ENCODE results near the gene GFER. TPM values are rescaled to one million over a fixed set of nuclear protein-coding genes. Genes with fewer than 3 reads are reported as not detected.

GFER gene
- polyA plus RNA-seq, 4 donors, result 50.4 to 261 (median 94.7) TPM

- peaks cover 0 to 22% (median 0%) of the 10 kb centered on the region in 3 donors for H3K4me1 ChIP-seq (ENCODE audit: control insufficient read depth in 3 of 3, insufficient read depth in 2 of 3, low read depth in 1 of 3, low read length in 2 of 3)
- no peaks in the 10 kb centered on the region for H3K9me3 ChIP-seq (ENCODE audit: control insufficient read depth in 2 of 2, insufficient read depth in 1 of 2, low read depth in 1 of 2, low read length in 1 of 2)
- H3K4me3 ChIP-seq (ENCODE audit: low read depth in 1 of 3, low read length in 3 of 3), result no peak overlapping the region
- H3K36me3 ChIP-seq (ENCODE audit: control insufficient read depth in 3 of 3, insufficient read depth in 2 of 3, low read depth in 1 of 3, low read length in 3 of 3), result no peaks in the 10 kb centered on the region
- DNase-seq (no peak), FAIRE-seq (no peak)
- 42 to 64% (median 57%) methylated on average over 11 to 13 of the region's 13 CpGs for WGBS, 3 donors
- peaks cover 0 to 31% (median 17%) of the 10 kb centered on the region in 3 donors for H3K27me3 ChIP-seq (ENCODE audit: control insufficient read depth in 3 of 3, insufficient read depth in 3 of 3, low read length in 3 of 3)
- H3K27ac ChIP-seq (ENCODE audit: low read depth in 1 of 3, low read length in 2 of 3), result no peak overlapping the region
Measured at GRCh38 chr16:2016407-2016922, 32.5 kb downstream of the GFER start.

GRCh38 chr16:2019518-2019920 is 35.5 kb downstream of the GFER start, which contains the start of gene NPW:
TSS of gene NPW (plus strand) at chr16:2019785.
- 1 to 2% (median 1%) methylated on average over 29 to 33 of the region's 33 CpGs for WGBS, 3 donors
- H3K4me3 ChIP-seq (ENCODE audit: low read depth in 1 of 3, low read length in 3 of 3), result no peak within 1 kb of the TSS

GRCh38 chr16:2019921-2020831 is 36.2 kb downstream of the GFER start:
- H3K27ac ChIP-seq (ENCODE audit: low read depth in 1 of 3, low read length in 2 of 3), result no peak overlapping the region
- DNase-seq, result peak in 1 of 2 donors; percentile 56
- WGBS, 3 donors, result 1 to 2% (median 1%) methylated on average over 81 to 96 of the region's 96 CpGs
- H3K4me3 ChIP-seq (ENCODE audit: low read depth in 1 of 3, low read length in 3 of 3), result no peak overlapping the region
- no peak for FAIRE-seq
- peaks cover 0 to 43% (median 17%) of the 10 kb centered on the region in 3 donors for H3K27me3 ChIP-seq (ENCODE audit: control insufficient read depth in 3 of 3, insufficient read depth in 3 of 3, low read length in 3 of 3)
- H3K4me1 ChIP-seq (ENCODE audit: control insufficient read depth in 3 of 3, insufficient read depth in 2 of 3, low read depth in 1 of 3, low read length in 2 of 3), result peaks cover 0 to 33% (median 0%) of the 10 kb centered on the region in 3 donors
- no peaks in the 10 kb centered on the region for H3K9me3 ChIP-seq (ENCODE audit: control insufficient read depth in 2 of 2, insufficient read depth in 1 of 2, low read depth in 1 of 2, low read length in 1 of 2)
- H3K36me3 ChIP-seq (ENCODE audit: control insufficient read depth in 3 of 3, insufficient read depth in 2 of 3, low read depth in 1 of 3, low read length in 3 of 3), result no peaks in the 10 kb centered on the region

More at GRCh38 chr16:2019518-2019920, 35.5 kb downstream of the GFER start, which contains the start of gene NPW:
- FAIRE-seq (no peak), DNase-seq (peak in 1 of 2 donors; percentile 45)
- peaks cover 0 to 39% (median 17%) of the 10 kb centered on the region in 3 donors for H3K27me3 ChIP-seq (ENCODE audit: control insufficient read depth in 3 of 3, insufficient read depth in 3 of 3, low read length in 3 of 3)
- H3K9me3 ChIP-seq (ENCODE audit: control insufficient read depth in 2 of 2, insufficient read depth in 1 of 2, low read depth in 1 of 2, low read length in 1 of 2), result no peaks in the 10 kb centered on the region
- no peaks in the 10 kb centered on the region for H3K36me3 ChIP-seq (ENCODE audit: control insufficient read depth in 3 of 3, insufficient read depth in 2 of 3, low read depth in 1 of 3, low read length in 3 of 3)
- H3K27ac ChIP-seq (ENCODE audit: low read depth in 1 of 3, low read length in 2 of 3), result no peak within 1 kb of the TSS
- peaks cover 0 to 38% (median 0%) of the 10 kb centered on the region in 3 donors for H3K4me1 ChIP-seq (ENCODE audit: control insufficient read depth in 3 of 3, insufficient read depth in 2 of 3, low read depth in 1 of 3, low read length in 2 of 3)

DNA sequence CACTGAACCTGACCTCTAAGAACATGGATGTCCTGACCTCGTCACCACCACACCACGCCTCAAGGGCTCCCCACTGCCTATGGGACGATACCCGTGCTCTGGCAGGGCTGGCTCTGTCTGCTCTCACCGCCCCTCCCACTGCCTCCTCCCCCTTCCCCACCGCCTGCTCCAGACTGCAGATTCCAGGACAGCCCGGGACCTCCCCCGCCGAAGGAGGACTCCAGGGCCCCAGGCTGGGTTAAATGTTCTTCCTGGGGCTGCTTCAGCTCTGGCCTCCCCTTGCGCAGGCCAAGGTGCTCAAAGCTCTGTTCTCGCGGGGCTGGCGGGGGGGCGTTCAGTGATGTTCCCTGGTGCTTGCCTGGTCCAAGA is 38.7 kb downstream of the GFER start:
- Histone ChIP-seq H3K9me3 (ENCODE audit: control insufficient read depth in 2 of 2, insufficient read depth in 1 of 2, low read depth in 1 of 2, low read length in 1 of 2) (no peaks in the 10 kb centered on the region), H3K27me3 (ENCODE audit: control insufficient read depth in 3 of 3, insufficient read depth in 3 of 3, low read length in 3 of 3) (peaks cover 0 to 56% (median 17%) of the 10 kb centered on the region in 3 donors), H3K36me3 (ENCODE audit: control insufficient read depth in 3 of 3, insufficient read depth in 2 of 3, low read depth in 1 of 3, low read length in 3 of 3) (no peaks in the 10 kb centered on the region), H3K4me3 (ENCODE audit: low read depth in 1 of 3, low read length in 3 of 3) (peak overlapping the region in 1 of 3 donors; percentile 11), H3K4me1 (ENCODE audit: control insufficient read depth in 3 of 3, insufficient read depth in 2 of 3, low read depth in 1 of 3, low read length in 2 of 3) (peaks cover 0 to 35% (median 2%) of the 10 kb centered on the region in 3 donors), H3K27ac (ENCODE audit: low read depth in 1 of 3, low read length in 2 of 3) (peak overlapping the region in 1 of 3 donors; percentile 90)
- DNase-seq (no peak), FAIRE-seq (no peak)
- WGBS, 3 donors, result 3 to 4% (median 4%) methylated on average over 13 to 14 of the region's 14 CpGs

GRCh38 chr16:2023092-2024031 is 39.4 kb downstream of the GFER start:
- WGBS, 3 donors, result 8 to 12% (median 11%) methylated on average over 49 to 53 of the region's 53 CpGs
- H3K4me1 ChIP-seq (ENCODE audit: control insufficient read depth in 3 of 3, insufficient read depth in 2 of 3, low read depth in 1 of 3, low read length in 2 of 3), result peaks cover 0 to 36% (median 2%) of the 10 kb centered on the region in 3 donors
- peaks cover 0 to 57% (median 17%) of the 10 kb centered on the region in 3 donors for H3K27me3 ChIP-seq (ENCODE audit: control insufficient read depth in 3 of 3, insufficient read depth in 3 of 3, low read length in 3 of 3)
- FAIRE-seq (no peak), DNase-seq (peak; percentile 91 to 96)
- peaks cover 0 to 3% (median 0%) of the 10 kb centered on the region in 3 donors for H3K36me3 ChIP-seq (ENCODE audit: control insufficient read depth in 3 of 3, insufficient read depth in 2 of 3, low read depth in 1 of 3, low read length in 3 of 3)
- H3K27ac ChIP-seq (ENCODE audit: low read depth in 1 of 3, low read length in 2 of 3), result peak overlapping the region; percentile 61 to 90 (median 86)
- no peaks in the 10 kb centered on the region for H3K9me3 ChIP-seq (ENCODE audit: control insufficient read depth in 2 of 2, insufficient read depth in 1 of 2, low read depth in 1 of 2, low read length in 1 of 2)
- peak overlapping the region in 2 of 3 donors; percentile 29 to 45 for H3K4me3 ChIP-seq (ENCODE audit: low read depth in 1 of 3, low read length in 3 of 3)

GRCh38 chr16:2024032-2024420 is 40.0 kb downstream of the GFER start:
- Histone ChIP-seq H3K36me3 (ENCODE audit: control insufficient read depth in 3 of 3, insufficient read depth in 2 of 3, low read depth in 1 of 3, low read length in 3 of 3) (peaks cover 0 to 4% (median 0%) of the 10 kb centered on the region in 3 donors), H3K27ac (ENCODE audit: low read depth in 1 of 3, low read length in 2 of 3) (peak overlapping the region in 2 of 3 donors; percentile 86 to 90), H3K4me3 (ENCODE audit: low read depth in 1 of 3, low read length in 3 of 3) (no peak overlapping the region), H3K27me3 (ENCODE audit: control insufficient read depth in 3 of 3, insufficient read depth in 3 of 3, low read length in 3 of 3) (peaks cover 0 to 54% (median 15%) of the 10 kb centered on the region in 3 donors), H3K4me1 (ENCODE audit: control insufficient read depth in 3 of 3, insufficient read depth in 2 of 3, low read depth in 1 of 3, low read length in 2 of 3) (peaks cover 0 to 36% (median 2%) of the 10 kb centered on the region in 3 donors), H3K9me3 (ENCODE audit: control insufficient read depth in 2 of 2, insufficient read depth in 1 of 2, low read depth in 1 of 2, low read length in 1 of 2) (no peaks in the 10 kb centered on the region)
- DNase-seq (no peak), FAIRE-seq (no peak)
- WGBS, 3 donors, result 82 to 87% (median 84%) methylated on average over 12 of the region's 12 CpGs

DNA sequence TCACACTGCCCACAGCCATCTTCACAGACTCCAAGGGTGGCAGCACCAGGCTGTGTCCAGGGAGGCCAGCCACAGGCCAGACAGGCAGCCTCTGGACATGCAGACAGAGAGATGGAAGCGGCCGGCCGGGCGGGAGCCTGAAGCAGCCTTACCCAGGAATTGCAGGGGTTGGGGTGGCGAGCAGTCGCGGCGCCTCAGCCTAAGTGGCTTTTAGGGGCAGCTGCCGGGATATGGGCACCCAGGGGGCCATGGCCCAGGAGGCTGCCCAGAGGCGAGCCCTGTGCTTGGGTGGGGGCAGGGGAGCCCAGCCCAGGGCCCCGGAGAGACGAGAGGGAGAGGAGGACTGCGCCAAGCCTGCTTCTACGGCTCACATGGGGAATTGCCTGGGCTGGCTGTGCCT is 41.3 kb downstream of the GFER start:
- Histone ChIP-seq H3K4me3 (ENCODE audit: low read depth in 1 of 3, low read length in 3 of 3) (no peak overlapping the region), H3K27me3 (ENCODE audit: control insufficient read depth in 3 of 3, insufficient read depth in 3 of 3, low read length in 3 of 3) (peaks cover 0 to 44% (median 7%) of the 10 kb centered on the region in 3 donors), H3K36me3 (ENCODE audit: control insufficient read depth in 3 of 3, insufficient read depth in 2 of 3, low read depth in 1 of 3, low read length in 3 of 3) (peaks cover 0 to 14% (median 0%) of the 10 kb centered on the region in 3 donors), H3K4me1 (ENCODE audit: control insufficient read depth in 3 of 3, insufficient read depth in 2 of 3, low read depth in 1 of 3, low read length in 2 of 3) (peaks cover 0 to 33% (median 2%) of the 10 kb centered on the region in 3 donors), H3K9me3 (ENCODE audit: control insufficient read depth in 2 of 2, insufficient read depth in 1 of 2, low read depth in 1 of 2, low read length in 1 of 2) (no peaks in the 10 kb centered on the region), H3K27ac (ENCODE audit: low read depth in 1 of 3, low read length in 2 of 3) (no peak overlapping the region)
- FAIRE-seq (no peak), DNase-seq (no peak)
- 93 to 97% (median 95%) methylated on average over 14 of the region's 14 CpGs for WGBS, 3 donors
